Measurements from ENCODE around the gene OSBPL8. TPM values are rescaled to one million over a fixed set of nuclear protein-coding genes. Genes with fewer than 3 reads are reported as not detected.
"Not testable (repeated sequence)": the region's sequence is repeated elsewhere in the genome, so short reads cannot be mapped to it uniquely, and the experiment has no call there.

Gene OSBPL8
- total RNA-seq, 1 donor from 2014 or later = 119 TPM

- no peaks in the 10 kb centered on the region for H4K20me1 ChIP-seq (ENCODE audit: insufficient read depth, low read length)
- H3K36me3 Mint-ChIP-seq (ENCODE audit: low read depth, unreplicated experiment) = peaks cover 20% of the 10 kb centered on the region
- no peak overlapping the region for H3K27ac ChIP-seq (ENCODE audit: low read depth, low read length)
- no peak for DNase-seq (ENCODE audit: low read depth)
- peaks cover 15% of the 10 kb centered on the region for H3K4me1 Mint-ChIP-seq (ENCODE audit: low read depth, unreplicated experiment)
- peaks cover 6% of the 10 kb centered on the region for H3K36me3 ChIP-seq (ENCODE audit: insufficient read depth, low read length)
- H3K9ac ChIP-seq (ENCODE audit: low read length) = no peak overlapping the region
- H3K27me3 Mint-ChIP-seq (ENCODE audit: low read depth, unreplicated experiment) = no peaks in the 10 kb centered on the region
- no peak overlapping the region for H3K4me2 ChIP-seq (ENCODE audit: low read length)
- no peaks in the 10 kb centered on the region for H3K79me2 ChIP-seq (ENCODE audit: insufficient read depth, low read length)
- H3K4me1 ChIP-seq (ENCODE audit: insufficient read depth, low read length) = no peaks in the 10 kb centered on the region
- H3K27me3 ChIP-seq (ENCODE audit: insufficient read depth, low read length) = no peaks in the 10 kb centered on the region
- no peak overlapping the region for H2AFZ ChIP-seq (ENCODE audit: low read depth, low read length)
- no peak overlapping the region for H3K4me3 Mint-ChIP-seq (ENCODE audit: unreplicated experiment)
- H3K4me3 ChIP-seq (ENCODE audit: insufficient read depth, low read depth, low read length) = no peak overlapping the region
- no peak overlapping the region for H3K27ac Mint-ChIP-seq (ENCODE audit: unreplicated experiment)
- TF ChIP-seq, protein P1, sequence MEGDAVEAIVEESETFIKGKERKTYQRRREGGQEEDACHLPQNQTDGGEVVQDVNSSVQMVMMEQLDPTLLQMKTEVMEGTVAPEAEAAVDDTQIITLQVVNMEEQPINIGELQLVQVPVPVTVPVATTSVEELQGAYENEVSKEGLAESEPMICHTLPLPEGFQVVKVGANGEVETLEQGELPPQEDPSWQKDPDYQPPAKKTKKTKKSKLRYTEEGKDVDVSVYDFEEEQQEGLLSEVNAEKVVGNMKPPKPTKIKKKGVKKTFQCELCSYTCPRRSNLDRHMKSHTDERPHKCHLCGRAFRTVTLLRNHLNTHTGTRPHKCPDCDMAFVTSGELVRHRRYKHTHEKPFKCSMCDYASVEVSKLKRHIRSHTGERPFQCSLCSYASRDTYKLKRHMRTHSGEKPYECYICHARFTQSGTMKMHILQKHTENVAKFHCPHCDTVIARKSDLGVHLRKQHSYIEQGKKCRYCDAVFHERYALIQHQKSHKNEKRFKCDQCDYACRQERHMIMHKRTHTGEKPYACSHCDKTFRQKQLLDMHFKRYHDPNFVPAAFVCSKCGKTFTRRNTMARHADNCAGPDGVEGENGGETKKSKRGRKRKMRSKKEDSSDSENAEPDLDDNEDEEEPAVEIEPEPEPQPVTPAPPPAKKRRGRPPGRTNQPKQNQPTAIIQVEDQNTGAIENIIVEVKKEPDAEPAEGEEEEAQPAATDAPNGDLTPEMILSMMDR (IDR thresholded peaks at IDR 0.05; ENCODE audit: insufficient read depth, low read depth, low read length) = no peak
- no peak for TF ChIP-seq EZH2 (IDR thresholded peaks at IDR 0.05; ENCODE audit: insufficient read depth, low read length)
- H3K9me3 ChIP-seq (ENCODE audit: insufficient read depth, low read depth, low read length) = no peaks in the 10 kb centered on the region
- H3K9me3 Mint-ChIP-seq (ENCODE audit: unreplicated experiment) = no peaks in the 10 kb centered on the region
- FAIRE-seq = no peak
Observed at GRCh38 chr12:76379261-76379660, 180.3 kb downstream of the OSBPL8 start.

GRCh38 chr12:76376876-76377275 is 182.7 kb downstream of the OSBPL8 start:
- H3K36me3 ChIP-seq (ENCODE audit: insufficient read depth, low read length); DNase-seq (ENCODE audit: low read depth); H3K27me3 ChIP-seq (ENCODE audit: insufficient read depth, low read length); H3K4me1 ChIP-seq (ENCODE audit: insufficient read depth, low read length); H3K9ac ChIP-seq (ENCODE audit: low read length); H3K4me2 ChIP-seq (ENCODE audit: low read length); H2AFZ ChIP-seq (ENCODE audit: low read depth, low read length); H3K9me3 ChIP-seq (ENCODE audit: insufficient read depth, low read depth, low read length); FAIRE-seq; H3K4me3 ChIP-seq (ENCODE audit: insufficient read depth, low read depth, low read length); H4K20me1 ChIP-seq (ENCODE audit: insufficient read depth, low read length); H3K27me3 Mint-ChIP-seq (ENCODE audit: low read depth, unreplicated experiment); H3K79me2 ChIP-seq (ENCODE audit: insufficient read depth, low read length); H3K9me3 Mint-ChIP-seq (ENCODE audit: unreplicated experiment); H3K4me3 Mint-ChIP-seq (ENCODE audit: unreplicated experiment); H3K27ac ChIP-seq (ENCODE audit: low read depth, low read length); H3K27ac Mint-ChIP-seq (ENCODE audit: unreplicated experiment): not testable (repeated sequence)
- peaks cover 19% of the 10 kb centered on the region for H3K36me3 Mint-ChIP-seq (ENCODE audit: low read depth, unreplicated experiment)
- H3K4me1 Mint-ChIP-seq (ENCODE audit: low read depth, unreplicated experiment) = peaks cover 23% of the 10 kb centered on the region

- Mint-ChIP-seq H3K27ac (ENCODE audit: unreplicated experiment) (no peak overlapping the region), H3K36me3 (ENCODE audit: low read depth, unreplicated experiment) (peaks cover 19% of the 10 kb centered on the region), H3K27me3 (ENCODE audit: low read depth, unreplicated experiment) (no peaks in the 10 kb centered on the region), H3K4me1 (ENCODE audit: low read depth, unreplicated experiment) (peaks cover 24% of the 10 kb centered on the region), H3K4me3 (ENCODE audit: unreplicated experiment) (no peak overlapping the region), H3K9me3 (ENCODE audit: unreplicated experiment) (no peaks in the 10 kb centered on the region)
- Histone ChIP-seq H3K27ac (ENCODE audit: low read depth, low read length) (no peak overlapping the region), H3K9ac (ENCODE audit: low read length) (no peak overlapping the region), H3K4me1 (ENCODE audit: insufficient read depth, low read length) (no peaks in the 10 kb centered on the region), H3K79me2 (ENCODE audit: insufficient read depth, low read length) (no peaks in the 10 kb centered on the region), H3K4me2 (ENCODE audit: low read length) (no peak overlapping the region), H3K27me3 (ENCODE audit: insufficient read depth, low read length) (no peaks in the 10 kb centered on the region), H3K4me3 (ENCODE audit: insufficient read depth, low read depth, low read length) (no peak overlapping the region), H4K20me1 (ENCODE audit: insufficient read depth, low read length) (no peaks in the 10 kb centered on the region), H3K36me3 (ENCODE audit: insufficient read depth, low read length) (peaks cover 6% of the 10 kb centered on the region), H2AFZ (ENCODE audit: low read depth, low read length) (no peak overlapping the region), H3K9me3 (ENCODE audit: insufficient read depth, low read depth, low read length) (no peaks in the 10 kb centered on the region)
- DNase-seq (ENCODE audit: low read depth) (no peak), FAIRE-seq (no peak)
- TF ChIP-seq, protein P1 (IDR thresholded peaks at IDR 0.05; ENCODE audit: insufficient read depth, low read depth, low read length) = no peak
- TF ChIP-seq EZH2 (IDR thresholded peaks at IDR 0.05; ENCODE audit: insufficient read depth, low read length) = no peak
Observed at GRCh38 chr12:76375939-76376338, 183.6 kb downstream of the OSBPL8 start.

Measured in astrocyte (in vitro differentiated cells and primary cell).